WTC11 (cell line): ENCODE data around the gene ZNF850. TPM values are rescaled to one million over a fixed set of nuclear protein-coding genes. Genes with fewer than 3 reads are reported as not detected.
"Not testable (repeated sequence)": the region's sequence is repeated elsewhere in the genome, so short reads cannot be mapped to it uniquely, and the experiment has no call there.

Experiments used
- ATAC-seq: fragments of 200-7000 bp; cut with Tn5 transposase; 2 replicates; pipeline ENCODE4 v1.10.0; 2021; ENCODE audit warnings: mild to moderate bottlenecking, moderate library complexity
- CTCF ChIA-PET: fragments of 300-600 bp; sonication (Branson Sonifier 250); formaldehyde crosslinking; loops from one replicate; lab custom pipeline; 2021; ENCODE audit warnings: antibody characterized with exemption; lab: Charles Lee
- POLR2A ChIA-PET: fragments of 350-600 bp; sonication (Branson Sonifier 250); formaldehyde crosslinking; loops from one replicate; lab custom pipeline; 2021; ENCODE audit warnings: antibody characterized with exemption; lab: Charles Lee
- DNase-seq: peaks from one replicate; pipeline ENCODE4 v3.0.0; 2021; ENCODE audit warnings: low spot score
- H3K27ac Mint-ChIP-seq: 2 replicates; pipeline ENCODE4 v1.8.0; 2021; ENCODE audit warnings: mixed read lengths
- H3K27me3 Mint-ChIP-seq: 2 replicates; pipeline ENCODE4 v1.8.0; 2021; ENCODE audit warnings: low read depth, mild to moderate bottlenecking, moderate library complexity, mixed read lengths
- H3K36me3 Mint-ChIP-seq: 2 replicates; pipeline ENCODE4 v1.8.0; 2021; ENCODE audit warnings: mixed read lengths
- H3K4me1 Mint-ChIP-seq: 2 replicates; pipeline ENCODE4 v1.8.0; 2022; ENCODE audit warnings: mixed read lengths
- H3K4me3 Mint-ChIP-seq: 2 replicates; pipeline ENCODE4 v1.8.0; 2021; ENCODE audit warnings: mild to moderate bottlenecking, moderate library complexity, mixed read lengths
- H3K9me3 Mint-ChIP-seq: 2 replicates; pipeline ENCODE4 v1.8.0; 2021; ENCODE audit warnings: mixed read lengths
- CREM ChIP-seq: sonication (generic); formaldehyde crosslinking; IDR thresholded peaks from 2 replicates; pipeline ENCODE4 v1.8.1; 2022; ENCODE audit warnings: mild to moderate bottlenecking, missing genetic modification reagents, moderate library complexity
- CTCF ChIP-seq: fragments of 200-600 bp; IDR thresholded peaks from 2 replicates; pipeline ENCODE4 v1.8.0; 2022; ENCODE audit warnings: antibody characterized with exemption
- EMX1 ChIP-seq: fragments of 250-450 bp; sonication (Bioruptor Pico); IDR thresholded peaks from 2 replicates; pipeline ENCODE4 v1.8.0; 2021; ENCODE audit warnings: mild to moderate bottlenecking
- FOXK1 ChIP-seq: sonication (generic); formaldehyde crosslinking; IDR thresholded peaks from 2 replicates; pipeline ENCODE4 v1.8.0; 2022; ENCODE audit warnings: mild to moderate bottlenecking, moderate library complexity, missing genetic modification reagents
- MXD4 ChIP-seq: fragments of 250-450 bp; sonication (Bioruptor Pico); IDR thresholded peaks from 2 replicates; pipeline ENCODE4 v1.8.0; 2021; ENCODE audit warnings: mild to moderate bottlenecking, moderate library complexity, borderline replicate concordance
- MYBL2 ChIP-seq: sonication (generic); formaldehyde crosslinking; IDR thresholded peaks from 2 replicates; pipeline ENCODE4 v1.8.1; 2023; ENCODE audit warnings: mild to moderate bottlenecking, moderate library complexity, missing genetic modification reagents
- NFATC4 ChIP-seq: fragments of 250-450 bp; sonication (Bioruptor Pico); IDR thresholded peaks from 2 replicates; pipeline ENCODE4 v1.9.0; 2021; ENCODE audit warnings: mild to moderate bottlenecking
- NR2C2 ChIP-seq: sonication (generic); formaldehyde crosslinking; IDR thresholded peaks from 2 replicates; pipeline ENCODE4 v1.8.0; 2022; ENCODE audit warnings: mild to moderate bottlenecking, missing genetic modification reagents
- NR3C1 ChIP-seq: sonication (generic); formaldehyde crosslinking; conservative IDR thresholded peaks from 2 replicates; pipeline ENCODE4 v1.8.1; 2023; ENCODE audit warnings: low read depth, mild to moderate bottlenecking, missing genetic modification reagents
- PREB ChIP-seq: sonication (generic); formaldehyde crosslinking; IDR thresholded peaks from 2 replicates; pipeline ENCODE4 v1.8.1; 2022; ENCODE audit warnings: mild to moderate bottlenecking, missing genetic modification reagents, moderate library complexity, borderline replicate concordance
- PRRX2 ChIP-seq: fragments of 250-450 bp; sonication (Bioruptor Pico); IDR thresholded peaks from 2 replicates; pipeline ENCODE4 v1.8.0; 2021; ENCODE audit warnings: mild to moderate bottlenecking
- RELA ChIP-seq: sonication (generic); formaldehyde crosslinking; IDR thresholded peaks from 2 replicates; pipeline ENCODE4 v1.8.1; 2022; ENCODE audit warnings: missing genetic modification reagents, mild to moderate bottlenecking, borderline replicate concordance
- TCF7 ChIP-seq: sonication (generic); formaldehyde crosslinking; IDR thresholded peaks from 2 replicates; pipeline ENCODE4 v1.8.0; 2022; ENCODE audit warnings: mild to moderate bottlenecking, low read depth, missing genetic modification reagents, moderate library complexity
- TEAD4 ChIP-seq: sonication (generic); formaldehyde crosslinking; IDR thresholded peaks from 2 replicates; pipeline ENCODE4 v1.8.0; 2022; ENCODE audit warnings: mild to moderate bottlenecking, missing genetic modification reagents
- ZBTB21 ChIP-seq: sonication (generic); formaldehyde crosslinking; IDR thresholded peaks from 2 replicates; pipeline ENCODE4 v1.8.1; 2023; ENCODE audit warnings: mild to moderate bottlenecking, missing genetic modification reagents, borderline replicate concordance
- ZNF219 ChIP-seq: sonication (generic); formaldehyde crosslinking; IDR thresholded peaks from 2 replicates; pipeline ENCODE4 v1.8.0; 2023; ENCODE audit warnings: missing genetic modification reagents, mild to moderate bottlenecking, borderline replicate concordance
- ZNF263 ChIP-seq: sonication (generic); formaldehyde crosslinking; IDR thresholded peaks from 2 replicates; pipeline ENCODE4 v1.8.1; 2022; ENCODE audit warnings: low read depth, mild to moderate bottlenecking, moderate library complexity, missing genetic modification reagents
- ZSCAN18 ChIP-seq: fragments of 250-450 bp; sonication (Bioruptor Pico); IDR thresholded peaks from 2 replicates; pipeline ENCODE4 v2.1.2; 2022; ENCODE audit warnings: mild to moderate bottlenecking, moderate library complexity
- total RNA-seq: library from RNA; stranded (reverse); gene quantifications from 3 replicates; pipeline ENCODE4 v1.2.3, GENCODE V29; 2021
- TF ChIP-seq, protein P1 (sequence below): sonication (generic); formaldehyde crosslinking; IDR thresholded peaks from 2 replicates; pipeline ENCODE4 v1.8.0; 2023; ENCODE audit warnings: missing genetic modification reagents
- TF ChIP-seq, protein P2 (sequence below): sonication (generic); formaldehyde crosslinking; IDR thresholded peaks from 2 replicates; pipeline ENCODE4 v1.8.1; 2023; ENCODE audit warnings: mild to moderate bottlenecking, missing genetic modification reagents, moderate library complexity

The ZNF850 gene
- total RNA-seq, 1 experiment from 2014 or later, result 65.9 TPM

- H3K4me3 Mint-ChIP-seq, POLR2A ChIA-PET, H3K4me1 Mint-ChIP-seq, H3K27me3 Mint-ChIP-seq, ATAC-seq: not testable (repeated sequence)
- peak; percentile 61 for DNase-seq
- CTCF ChIA-PET, result interaction anchor here (0.6 kb wide), 1 partner anchor 262 kb away, joined by 3 read pairs; no protein-coding TSS in a partner anchor
- H3K36me3 Mint-ChIP-seq, result peaks cover 74% of the 10 kb centered on the region
- peak overlapping the region; percentile 56; the same call in 1 of the 2 replicates for H3K27ac Mint-ChIP-seq
- peaks cover 82% of the 10 kb centered on the region for H3K9me3 Mint-ChIP-seq
Measured at GRCh38 chr19:36736166-36736565, 36.4 kb downstream of the ZNF850 start.

GRCh38 chr19:36719687-36720556 is 52.7 kb downstream of the ZNF850 start:
- no peak overlapping the region for H3K27ac Mint-ChIP-seq
- no peaks in the 10 kb centered on the region for H3K4me1 Mint-ChIP-seq
- peaks cover 66% of the 10 kb centered on the region for H3K9me3 Mint-ChIP-seq
- ATAC-seq, result no peak
- POLR2A ChIA-PET, result no interaction called here
- CTCF ChIA-PET, result no interaction called here
- TF ChIP-seq CTCF (no peak), TCF7 (no peak), NFATC4 (CRISPR knock-in tag) (no peak), TEAD4 (CRISPR knock-in tag) (no peak), CREM (no peak), PREB (CRISPR knock-in tag) (no peak), NR2C2 (no peak), MXD4 (no peak), ZNF263 (CRISPR knock-in tag) (no peak)
- TF ChIP-seq, protein P1, sequence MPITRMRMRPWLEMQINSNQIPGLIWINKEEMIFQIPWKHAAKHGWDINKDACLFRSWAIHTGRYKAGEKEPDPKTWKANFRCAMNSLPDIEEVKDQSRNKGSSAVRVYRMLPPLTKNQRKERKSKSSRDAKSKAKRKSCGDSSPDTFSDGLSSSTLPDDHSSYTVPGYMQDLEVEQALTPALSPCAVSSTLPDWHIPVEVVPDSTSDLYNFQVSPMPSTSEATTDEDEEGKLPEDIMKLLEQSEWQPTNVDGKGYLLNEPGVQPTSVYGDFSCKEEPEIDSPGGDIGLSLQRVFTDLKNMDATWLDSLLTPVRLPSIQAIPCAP, result no peak
- TF ChIP-seq, protein P2, sequence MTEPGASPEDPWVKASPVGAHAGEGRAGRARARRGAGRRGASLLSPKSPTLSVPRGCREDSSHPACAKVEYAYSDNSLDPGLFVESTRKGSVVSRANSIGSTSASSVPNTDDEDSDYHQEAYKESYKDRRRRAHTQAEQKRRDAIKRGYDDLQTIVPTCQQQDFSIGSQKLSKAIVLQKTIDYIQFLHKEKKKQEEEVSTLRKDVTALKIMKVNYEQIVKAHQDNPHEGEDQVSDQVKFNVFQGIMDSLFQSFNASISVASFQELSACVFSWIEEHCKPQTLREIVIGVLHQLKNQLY (CRISPR knock-in tag), result no peak
- H3K36me3 Mint-ChIP-seq, result peaks cover 81% of the 10 kb centered on the region
- H3K4me3 Mint-ChIP-seq, result no peak overlapping the region
- peaks cover 4% of the 10 kb centered on the region for H3K27me3 Mint-ChIP-seq
- no peak for DNase-seq

- Mint-ChIP-seq H3K27ac (no peak overlapping the region), H3K4me3 (no peak overlapping the region), H3K4me1 (peaks cover 21% of the 10 kb centered on the region), H3K9me3 (peaks cover 79% of the 10 kb centered on the region), H3K27me3 (no peaks in the 10 kb centered on the region), H3K36me3 (peaks cover 96% of the 10 kb centered on the region)
- TF ChIP-seq, protein P2 (CRISPR knock-in tag), result no peak
- no peak for TF ChIP-seq PRRX2 (CRISPR knock-in tag)
- no peak for TF ChIP-seq ZSCAN18
- no peak for TF ChIP-seq RELA (CRISPR knock-in tag)
- no peak for TF ChIP-seq EMX1
- no peak for TF ChIP-seq NR3C1 (CRISPR knock-in tag)
- no peak for TF ChIP-seq ZBTB21
- no peak for TF ChIP-seq FOXK1
- no peak for TF ChIP-seq MYBL2 (CRISPR knock-in tag)
- no peak for TF ChIP-seq ZNF219
- TF ChIP-seq CREM, result no peak
- DNase-seq (no peak), ATAC-seq (peak; percentile 76)
- ChIA-PET CTCF (no interaction called here), POLR2A (interaction anchor here (0.6 kb wide), 2 partner anchors 22 to 56 kb away, joined by 5 to 6 read pairs; no protein-coding TSS in a partner anchor)
Measured at GRCh38 chr19:36709423-36709822, 63.2 kb downstream of the ZNF850 start.
